ENCODE measurements around the gene RADIL. TPM values are rescaled to one million over a fixed set of nuclear protein-coding genes. Genes with fewer than 3 reads are reported as not detected.

Gene RADIL
- total and polyA plus RNA-seq, 11 donors = 1.1 to 9.0 (median 3.4) TPM

DNA sequence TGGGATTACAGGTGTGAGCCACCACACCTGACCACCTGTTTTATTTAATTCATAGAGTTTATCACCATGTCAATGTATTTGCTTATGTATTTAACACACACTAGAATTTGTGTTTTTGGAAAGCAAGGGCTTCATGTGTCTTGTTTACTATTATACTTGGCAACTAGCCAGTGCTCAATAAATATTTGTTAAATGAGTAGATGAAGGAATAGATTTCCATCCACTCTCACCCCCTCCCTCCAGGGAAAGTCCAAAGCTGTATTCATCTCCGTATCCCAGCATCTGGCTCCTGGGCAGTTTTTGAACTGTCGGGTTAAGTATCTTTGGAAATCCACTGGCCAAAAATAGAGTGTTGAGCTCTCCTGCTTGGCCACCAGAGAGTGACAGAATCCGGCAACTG, 4.6 kb upstream of the RADIL start:
- WGBS, 4 donors = 23 to 37% (median 36%) methylated on average over 3 of the region's 3 CpGs
- ATAC-seq (no peak), DNase-seq (no peak)
- H3K9me3 ChIP-seq = no peaks in the 10 kb centered on the region
- H3K27ac ChIP-seq = no peak overlapping the region
- peaks cover 0 to 15% (median 0%) of the 10 kb centered on the region in 9 donors for H3K27me3 ChIP-seq
- intact Hi-C loops (cut with DNase I) = loop anchor here in 5 of 10 donors (5.0 to 10.0 kb wide), 6 partner anchors 53 to 283 kb away; partner anchors contain the start of gene FOXK1 (in 1 of the 5)
- H3K4me3 ChIP-seq = no peak overlapping the region
- TF ChIP-seq POLR2A (IDR thresholded peaks at IDR 0.05) = no peak
- TF ChIP-seq, protein P1, sequence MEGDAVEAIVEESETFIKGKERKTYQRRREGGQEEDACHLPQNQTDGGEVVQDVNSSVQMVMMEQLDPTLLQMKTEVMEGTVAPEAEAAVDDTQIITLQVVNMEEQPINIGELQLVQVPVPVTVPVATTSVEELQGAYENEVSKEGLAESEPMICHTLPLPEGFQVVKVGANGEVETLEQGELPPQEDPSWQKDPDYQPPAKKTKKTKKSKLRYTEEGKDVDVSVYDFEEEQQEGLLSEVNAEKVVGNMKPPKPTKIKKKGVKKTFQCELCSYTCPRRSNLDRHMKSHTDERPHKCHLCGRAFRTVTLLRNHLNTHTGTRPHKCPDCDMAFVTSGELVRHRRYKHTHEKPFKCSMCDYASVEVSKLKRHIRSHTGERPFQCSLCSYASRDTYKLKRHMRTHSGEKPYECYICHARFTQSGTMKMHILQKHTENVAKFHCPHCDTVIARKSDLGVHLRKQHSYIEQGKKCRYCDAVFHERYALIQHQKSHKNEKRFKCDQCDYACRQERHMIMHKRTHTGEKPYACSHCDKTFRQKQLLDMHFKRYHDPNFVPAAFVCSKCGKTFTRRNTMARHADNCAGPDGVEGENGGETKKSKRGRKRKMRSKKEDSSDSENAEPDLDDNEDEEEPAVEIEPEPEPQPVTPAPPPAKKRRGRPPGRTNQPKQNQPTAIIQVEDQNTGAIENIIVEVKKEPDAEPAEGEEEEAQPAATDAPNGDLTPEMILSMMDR (IDR thresholded peaks at IDR 0.05) = no peak
- H3K4me1 ChIP-seq = peaks cover 0 to 6% (median 0%) of the 10 kb centered on the region in 12 donors
- H3K36me3 ChIP-seq = no peaks in the 10 kb centered on the region

DNA sequence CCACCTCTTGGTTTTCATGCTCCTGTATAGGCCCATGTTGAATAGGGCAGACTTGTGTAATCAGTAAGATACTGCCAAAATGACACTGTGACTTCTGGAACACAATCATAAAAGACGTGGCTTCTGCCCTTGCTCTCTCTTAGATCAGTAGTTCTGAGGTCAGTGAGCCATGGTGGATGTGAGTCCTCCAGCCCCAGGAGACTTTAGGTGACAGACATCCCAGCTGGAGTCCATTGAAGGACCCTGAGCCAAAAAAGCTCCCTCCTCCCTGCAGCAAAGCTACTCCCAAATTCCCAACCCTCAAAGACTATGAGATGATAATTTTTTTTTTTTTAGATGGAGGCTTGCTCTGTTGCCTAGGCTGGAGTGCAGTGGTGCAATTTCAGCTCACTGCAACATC, 3.2 kb upstream of the RADIL start:
- DNase-seq = no peak
- intact Hi-C loops (cut with DNase I) = loop anchor here in 5 of 10 donors (5.0 to 10.0 kb wide), 6 partner anchors 52 to 282 kb away; partner anchors contain the start of gene FOXK1 (in 1 of the 5)
- H3K36me3 ChIP-seq = no peaks in the 10 kb centered on the region
- H3K4me1 ChIP-seq = peaks cover 0 to 16% (median 7%) of the 10 kb centered on the region in 12 donors
- no peaks in the 10 kb centered on the region for H3K9me3 ChIP-seq
- TF ChIP-seq, protein P1 (IDR thresholded peaks at IDR 0.05) = no peak
- no peak for TF ChIP-seq POLR2A (IDR thresholded peaks at IDR 0.05)
- ATAC-seq = no peak
- H3K4me3 ChIP-seq = no peak overlapping the region
- 44 to 63% (median 58%) methylated on average over 1 of the region's 1 CpG for WGBS, 4 donors
- peaks cover 0 to 24% (median 0%) of the 10 kb centered on the region in 9 donors for H3K27me3 ChIP-seq
- H3K27ac ChIP-seq = no peak overlapping the region

DNA sequence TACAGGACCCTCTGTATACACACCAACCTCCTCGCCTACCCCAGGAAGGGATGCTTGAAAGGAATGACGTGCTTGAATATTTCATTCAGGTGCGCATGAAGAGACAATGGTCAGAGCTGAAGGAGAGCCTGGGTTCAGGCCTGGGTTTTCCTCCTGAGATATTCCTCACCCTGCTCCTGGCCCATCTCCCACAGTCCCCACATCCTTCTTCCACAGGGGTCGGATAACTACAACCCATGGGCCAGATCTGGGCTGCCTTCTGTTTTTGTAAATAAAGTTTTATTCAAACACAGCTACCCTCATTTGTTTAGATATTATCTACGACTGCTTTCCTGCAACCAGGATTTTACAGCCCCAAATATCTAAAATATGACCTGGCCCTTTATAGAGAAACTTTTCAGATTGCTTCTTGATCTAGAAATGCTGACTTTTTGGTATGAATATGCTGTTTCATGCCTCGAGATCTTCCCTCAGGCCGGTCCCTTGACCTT, 1.8 kb upstream of the RADIL start:
- no peak overlapping the region for H3K4me3 ChIP-seq
- WGBS, 4 donors = 86 to 94% (median 92%) methylated on average over 7 of the region's 7 CpGs
- ATAC-seq (no peak), DNase-seq (no peak)
- H3K36me3 ChIP-seq = no peaks in the 10 kb centered on the region
- H3K27me3 ChIP-seq = peaks cover 0 to 24% (median 0%) of the 10 kb centered on the region in 9 donors
- H3K9me3 ChIP-seq = no peaks in the 10 kb centered on the region
- TF ChIP-seq, protein P1 (IDR thresholded peaks at IDR 0.05) = no peak
- no peak for TF ChIP-seq POLR2A (IDR thresholded peaks at IDR 0.05)
- H3K4me1 ChIP-seq = peaks cover 0 to 20% (median 7%) of the 10 kb centered on the region in 12 donors
- no peak overlapping the region for H3K27ac ChIP-seq
- intact Hi-C loops (cut with DNase I) = loop anchor here in 6 of 10 donors (2.0 to 10.0 kb wide), 7 partner anchors 51 to 281 kb away; partner anchors contain the start of gene FOXK1 (in 1 of the 6)

DNA sequence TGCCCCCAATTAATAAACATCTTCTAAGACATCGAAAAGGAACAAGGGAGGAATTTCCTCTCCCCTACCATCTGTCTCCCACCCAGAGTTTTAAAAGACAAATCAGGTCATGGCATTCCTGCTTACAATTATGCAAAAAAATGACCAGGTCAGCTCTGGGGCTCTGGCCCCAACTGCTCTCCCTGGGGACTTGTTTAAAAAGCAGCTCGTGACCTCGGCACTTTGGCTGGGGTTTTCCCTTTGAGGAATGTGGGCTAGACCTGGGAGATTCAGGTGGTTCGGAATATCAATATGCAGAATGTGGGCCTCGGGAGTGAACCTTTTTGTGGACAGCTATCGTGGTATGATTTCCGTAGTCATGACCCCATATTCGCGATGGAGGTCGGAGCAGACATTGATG, 648 bp upstream of the RADIL start:
- WGBS, 4 donors = 73 to 83% (median 75%) methylated on average over 10 of the region's 10 CpGs
- ATAC-seq (no peak), DNase-seq (no peak)
- Histone ChIP-seq H3K4me1 (peaks cover 0 to 32% (median 8%) of the 10 kb centered on the region in 12 donors), H3K27me3 (peaks cover 0 to 24% (median 0%) of the 10 kb centered on the region in 9 donors), H3K9me3 (no peaks in the 10 kb centered on the region), H3K36me3 (no peaks in the 10 kb centered on the region), H3K27ac (no peak overlapping the region), H3K4me3 (peak overlapping the region in 1 of 12 donors; percentile 83)
- TF ChIP-seq, protein P1 (IDR thresholded peaks at IDR 0.05) = no peak
- no peak for TF ChIP-seq POLR2A (IDR thresholded peaks at IDR 0.05)
- intact Hi-C loops (cut with DNase I) = loop anchor here in 7 of 10 donors (2.0 to 10.0 kb wide), 12 partner anchors 37 to 279 kb away; partner anchors contain the start of gene FOXK1 (in 2 of the 7)

All from heart left ventricle (tissue), 16 donors.